ENCODE results near the gene FBXW11. TPM values are rescaled to one million over a fixed set of nuclear protein-coding genes. Genes with fewer than 3 reads are reported as not detected.

FBXW11 gene
- total and polyA plus RNA-seq, 2 of the 13 experiments (the other 11 are each of a cell fraction or from before 2014, with no cell fraction given) = 31.7 to 53.6 TPM

GRCh38 chr5:172006321-172007174, at the start of gene FBXW11 (continued):
- TF ChIP-seq ELF4 (CRISPR knock-in tag; IDR thresholded peaks at IDR 0.05; ENCODE audit: borderline replicate concordance) (peak; percentile 27; the same call in 1 of the 2 replicates), ZNF350 (CRISPR knock-in tag; IDR thresholded peaks at IDR 0.05; ENCODE audit: borderline replicate concordance, low read depth) (peak; percentile 82), TAF1 (CRISPR knock-in tag; IDR thresholded peaks at IDR 0.05) (peak; percentile 90), HDAC2 (CRISPR knock-in tag; IDR thresholded peaks at IDR 0.05) (peak; percentile 76), ZNF10 (CRISPR knock-in tag; IDR thresholded peaks at IDR 0.05; ENCODE audit: borderline replicate concordance, low read depth) (no peak), GPN1 (CRISPR knock-in tag; IDR thresholded peaks at IDR 0.05; ENCODE audit: borderline replicate concordance) (no peak), TCF7 (IDR thresholded peaks at IDR 0.05; ENCODE audit: low read depth) (no peak), GABPB1 (CRISPR knock-in tag; IDR thresholded peaks at IDR 0.05) (peak; percentile 96), KDM3A (CRISPR knock-in tag; IDR thresholded peaks at IDR 0.05; ENCODE audit: low read depth) (no peak), ZNF343 (CRISPR knock-in tag; IDR thresholded peaks at IDR 0.05) (no peak; the same call in 1 of the 2 replicates), ARID2 (CRISPR knock-in tag; IDR thresholded peaks at IDR 0.05; ENCODE audit: borderline replicate concordance) (no peak), ZNF331 (CRISPR knock-in tag; IDR thresholded peaks at IDR 0.05) (0 out of 2 replicates have a peak, but pooled peaks have one; percentile 1), ZNF800 (CRISPR knock-in tag; IDR thresholded peaks at IDR 0.05) (no peak), AGO1 (IDR thresholded peaks at IDR 0.05; ENCODE audit: low read depth, low read length, poor library complexity, severe bottlenecking) (peak; percentile 82), ZFP1 (CRISPR knock-in tag; IDR thresholded peaks at IDR 0.05) (0 out of 2 replicates have a peak, but pooled peaks have one; percentile 22), SUZ12 (IDR thresholded peaks at IDR 0.05; ENCODE audit: low read depth, low read length) (peak; percentile 71)
- TF ChIP-seq, protein P1, sequence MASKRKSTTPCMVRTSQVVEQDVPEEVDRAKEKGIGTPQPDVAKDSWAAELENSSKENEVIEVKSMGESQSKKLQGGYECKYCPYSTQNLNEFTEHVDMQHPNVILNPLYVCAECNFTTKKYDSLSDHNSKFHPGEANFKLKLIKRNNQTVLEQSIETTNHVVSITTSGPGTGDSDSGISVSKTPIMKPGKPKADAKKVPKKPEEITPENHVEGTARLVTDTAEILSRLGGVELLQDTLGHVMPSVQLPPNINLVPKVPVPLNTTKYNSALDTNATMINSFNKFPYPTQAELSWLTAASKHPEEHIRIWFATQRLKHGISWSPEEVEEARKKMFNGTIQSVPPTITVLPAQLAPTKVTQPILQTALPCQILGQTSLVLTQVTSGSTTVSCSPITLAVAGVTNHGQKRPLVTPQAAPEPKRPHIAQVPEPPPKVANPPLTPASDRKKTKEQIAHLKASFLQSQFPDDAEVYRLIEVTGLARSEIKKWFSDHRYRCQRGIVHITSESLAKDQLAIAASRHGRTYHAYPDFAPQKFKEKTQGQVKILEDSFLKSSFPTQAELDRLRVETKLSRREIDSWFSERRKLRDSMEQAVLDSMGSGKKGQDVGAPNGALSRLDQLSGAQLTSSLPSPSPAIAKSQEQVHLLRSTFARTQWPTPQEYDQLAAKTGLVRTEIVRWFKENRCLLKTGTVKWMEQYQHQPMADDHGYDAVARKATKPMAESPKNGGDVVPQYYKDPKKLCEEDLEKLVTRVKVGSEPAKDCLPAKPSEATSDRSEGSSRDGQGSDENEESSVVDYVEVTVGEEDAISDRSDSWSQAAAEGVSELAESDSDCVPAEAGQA (IDR thresholded peaks at IDR 0.05; ENCODE audit: low read depth) = peak; percentile 64
- TF ChIP-seq, protein P1 (CRISPR knock-in tag; IDR thresholded peaks at IDR 0.05; ENCODE audit: borderline replicate concordance) = no peak; the same call in 1 of the 2 replicates
- TF ChIP-seq, protein P2, sequence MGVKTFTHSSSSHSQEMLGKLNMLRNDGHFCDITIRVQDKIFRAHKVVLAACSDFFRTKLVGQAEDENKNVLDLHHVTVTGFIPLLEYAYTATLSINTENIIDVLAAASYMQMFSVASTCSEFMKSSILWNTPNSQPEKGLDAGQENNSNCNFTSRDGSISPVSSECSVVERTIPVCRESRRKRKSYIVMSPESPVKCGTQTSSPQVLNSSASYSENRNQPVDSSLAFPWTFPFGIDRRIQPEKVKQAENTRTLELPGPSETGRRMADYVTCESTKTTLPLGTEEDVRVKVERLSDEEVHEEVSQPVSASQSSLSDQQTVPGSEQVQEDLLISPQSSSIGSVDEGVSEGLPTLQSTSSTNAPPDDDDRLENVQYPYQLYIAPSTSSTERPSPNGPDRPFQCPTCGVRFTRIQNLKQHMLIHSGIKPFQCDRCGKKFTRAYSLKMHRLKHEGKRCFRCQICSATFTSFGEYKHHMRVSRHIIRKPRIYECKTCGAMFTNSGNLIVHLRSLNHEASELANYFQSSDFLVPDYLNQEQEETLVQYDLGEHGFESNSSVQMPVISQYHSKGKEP (CRISPR knock-in tag; IDR thresholded peaks at IDR 0.05) = no peak
- TF ChIP-seq, protein P3, sequence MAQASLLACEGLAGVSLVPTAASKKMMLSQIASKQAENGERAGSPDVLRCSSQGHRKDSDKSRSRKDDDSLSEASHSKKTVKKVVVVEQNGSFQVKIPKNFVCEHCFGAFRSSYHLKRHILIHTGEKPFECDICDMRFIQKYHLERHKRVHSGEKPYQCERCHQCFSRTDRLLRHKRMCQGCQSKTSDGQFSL (CRISPR knock-in tag; IDR thresholded peaks at IDR 0.05) = peak; percentile 36; the same call in 1 of the 2 replicates

All from HepG2 (cell line).